ENCODE measurements around the gene GAS2L1.

Gene GAS2L1

DNA sequence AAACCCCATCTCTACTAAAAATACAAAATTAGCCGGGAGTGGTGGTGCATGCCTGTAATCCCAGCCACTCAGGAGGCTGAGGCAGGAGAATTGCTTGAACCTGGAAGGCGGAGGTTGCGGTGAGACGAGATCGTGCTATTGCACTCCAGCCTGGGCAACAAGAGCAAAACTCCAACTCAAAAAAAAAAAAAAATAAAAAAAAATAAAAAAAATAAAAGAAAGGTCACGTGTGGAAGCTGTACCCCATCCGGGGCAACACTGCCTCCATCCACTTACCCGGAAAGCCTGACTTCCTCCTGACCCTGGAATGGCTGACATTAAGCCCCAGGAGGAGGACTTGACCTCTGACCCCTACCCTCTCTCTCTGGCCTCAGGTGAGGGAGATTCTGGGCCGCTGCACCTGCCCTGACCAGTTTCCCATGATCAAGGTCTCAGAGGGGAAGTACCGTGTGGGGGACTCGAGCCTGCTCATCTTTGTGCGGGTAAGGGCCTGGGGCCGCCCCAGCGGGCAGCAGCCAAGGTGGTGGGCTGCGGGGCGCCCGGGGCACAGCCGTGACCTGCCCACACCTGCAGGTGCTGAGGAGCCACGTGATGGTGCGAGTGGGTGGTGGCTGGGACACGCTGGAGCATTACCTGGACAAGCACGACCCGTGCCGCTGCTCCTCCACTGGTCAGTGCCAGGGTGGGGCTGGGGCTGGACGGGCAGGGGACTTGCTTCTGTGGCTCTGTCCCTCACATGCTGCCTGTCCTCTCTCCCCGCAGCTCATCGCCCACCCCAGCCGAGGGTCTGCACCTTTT lies 3.8 kb downstream of the GAS2L1 start:
- no peak for DNase-seq

GRCh38 chr22:29310863-29311339 lies 4.5 kb downstream of the GAS2L1 start:
- DNase-seq: no peak

DNA sequence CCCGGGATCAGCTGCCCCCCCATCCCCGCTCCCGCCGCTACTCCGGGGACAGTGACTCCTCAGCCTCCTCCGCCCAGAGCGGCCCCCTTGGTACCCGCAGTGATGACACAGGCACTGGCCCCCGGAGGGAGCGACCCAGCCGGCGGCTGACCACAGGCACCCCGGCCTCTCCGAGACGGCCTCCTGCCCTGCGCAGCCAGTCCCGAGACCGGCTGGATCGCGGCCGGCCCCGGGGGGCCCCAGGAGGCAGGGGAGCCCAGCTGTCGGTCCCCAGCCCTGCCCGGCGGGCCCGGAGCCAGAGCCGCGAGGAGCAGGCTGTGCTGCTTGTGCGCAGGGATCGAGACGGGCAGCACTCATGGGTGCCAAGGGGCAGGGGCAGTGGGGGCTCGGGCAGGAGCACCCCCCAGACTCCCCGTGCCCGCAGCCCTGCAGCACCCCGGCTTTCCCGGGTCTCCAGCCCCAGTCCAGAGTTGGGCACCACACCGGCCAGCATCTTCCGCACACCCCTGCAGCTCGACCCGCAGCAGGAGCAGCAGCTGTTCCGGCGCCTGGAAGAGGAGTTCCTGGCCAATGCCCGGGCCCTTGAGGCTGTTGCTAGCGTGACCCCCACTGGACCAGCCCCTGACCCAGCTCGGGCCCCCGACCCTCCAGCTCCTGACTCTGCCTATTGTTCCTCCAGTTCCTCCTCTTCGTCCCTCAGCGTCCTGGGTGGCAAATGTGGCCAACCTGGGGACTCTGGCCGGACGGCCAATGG lies 5.2 kb downstream of the GAS2L1 start:
- DNase-seq: no peak

GRCh38 chr22:29312218-29313125 lies 6.0 kb downstream of the GAS2L1 start:
- DNase-seq: no peak

GRCh38 chr22:29313126-29313575 lies 6.7 kb downstream of the GAS2L1 start:
- DNase-seq: no peak

DNA sequence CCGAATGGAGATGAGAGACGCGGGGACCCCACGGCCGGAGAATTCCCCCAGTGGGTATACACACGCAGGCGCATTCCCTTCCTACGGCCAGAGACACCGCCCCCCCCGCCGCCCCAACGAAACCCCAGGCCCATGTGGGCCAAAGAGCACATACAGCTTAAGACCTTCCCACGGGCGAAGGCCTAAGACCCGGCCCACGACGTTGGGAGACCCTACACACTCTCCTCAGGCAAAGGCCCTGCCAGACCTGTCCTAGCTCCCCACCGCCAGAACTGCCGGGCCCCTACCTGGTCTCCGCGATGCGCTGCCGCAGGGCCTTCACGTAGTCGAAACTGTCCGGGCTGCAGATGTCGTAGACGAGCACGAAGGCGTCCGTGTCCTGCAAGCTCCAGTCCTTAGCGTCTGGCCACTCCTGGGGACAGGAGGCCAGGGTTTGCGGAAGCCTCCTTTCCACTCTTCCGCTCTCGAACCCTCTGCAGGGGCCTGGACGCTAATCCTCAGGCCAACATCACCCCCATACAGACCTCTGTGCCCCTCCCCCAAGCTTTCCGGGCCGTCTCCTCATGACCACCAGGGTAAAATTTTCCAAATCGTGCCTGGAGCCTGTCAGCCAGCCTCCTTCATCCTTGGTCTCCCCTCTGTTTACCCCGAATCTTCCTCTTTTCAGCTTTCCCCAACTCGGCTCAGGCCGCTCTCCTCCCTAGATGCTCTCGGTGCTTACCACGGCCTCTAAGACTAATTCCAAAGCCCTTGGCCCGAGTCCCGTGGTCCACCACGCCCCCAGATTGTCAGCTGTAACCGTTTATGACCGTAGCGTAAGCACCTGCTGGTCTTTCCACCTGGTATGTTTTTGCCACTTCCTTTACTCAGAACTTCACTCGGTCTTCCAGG lies 7.4 kb downstream of the GAS2L1 start:
- no peak for DNase-seq

DNA sequence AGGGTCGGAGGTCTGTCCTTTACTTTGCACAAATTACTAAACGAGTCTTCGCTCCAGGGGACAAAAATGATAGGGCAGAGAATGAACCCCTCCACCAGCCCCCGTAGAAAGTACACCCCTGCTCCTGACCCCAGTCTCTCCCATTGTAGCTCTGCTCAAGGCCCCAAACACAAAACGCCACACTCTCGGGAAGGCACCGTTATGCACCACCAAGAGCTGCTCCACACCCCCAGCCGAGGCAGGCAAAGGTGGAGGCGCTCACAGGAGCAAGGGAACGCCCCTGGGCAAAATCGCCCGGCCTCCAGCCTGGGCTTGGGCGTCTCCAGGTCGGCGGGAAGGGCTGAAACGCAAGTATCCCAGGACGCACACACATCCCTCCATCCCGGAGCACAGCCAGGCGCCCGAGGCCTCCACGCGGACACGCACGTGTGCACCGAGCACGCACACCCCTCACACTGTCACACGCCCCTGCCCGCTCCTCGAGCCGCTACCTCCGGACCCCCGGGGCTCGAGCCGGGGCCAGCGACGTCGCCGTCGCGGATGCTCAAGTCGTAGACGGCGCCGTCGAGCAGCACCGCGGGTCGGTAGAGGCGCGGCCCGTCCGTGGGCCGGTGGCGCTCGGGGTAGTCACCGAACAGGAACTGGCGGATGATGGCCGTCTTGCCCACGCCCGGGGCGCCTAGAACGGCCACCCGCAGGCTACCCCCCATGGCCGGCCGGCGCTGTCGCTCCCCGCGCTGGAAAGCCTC lies 8.3 kb downstream of the GAS2L1 start:
- DNase-seq: no peak

DNA sequence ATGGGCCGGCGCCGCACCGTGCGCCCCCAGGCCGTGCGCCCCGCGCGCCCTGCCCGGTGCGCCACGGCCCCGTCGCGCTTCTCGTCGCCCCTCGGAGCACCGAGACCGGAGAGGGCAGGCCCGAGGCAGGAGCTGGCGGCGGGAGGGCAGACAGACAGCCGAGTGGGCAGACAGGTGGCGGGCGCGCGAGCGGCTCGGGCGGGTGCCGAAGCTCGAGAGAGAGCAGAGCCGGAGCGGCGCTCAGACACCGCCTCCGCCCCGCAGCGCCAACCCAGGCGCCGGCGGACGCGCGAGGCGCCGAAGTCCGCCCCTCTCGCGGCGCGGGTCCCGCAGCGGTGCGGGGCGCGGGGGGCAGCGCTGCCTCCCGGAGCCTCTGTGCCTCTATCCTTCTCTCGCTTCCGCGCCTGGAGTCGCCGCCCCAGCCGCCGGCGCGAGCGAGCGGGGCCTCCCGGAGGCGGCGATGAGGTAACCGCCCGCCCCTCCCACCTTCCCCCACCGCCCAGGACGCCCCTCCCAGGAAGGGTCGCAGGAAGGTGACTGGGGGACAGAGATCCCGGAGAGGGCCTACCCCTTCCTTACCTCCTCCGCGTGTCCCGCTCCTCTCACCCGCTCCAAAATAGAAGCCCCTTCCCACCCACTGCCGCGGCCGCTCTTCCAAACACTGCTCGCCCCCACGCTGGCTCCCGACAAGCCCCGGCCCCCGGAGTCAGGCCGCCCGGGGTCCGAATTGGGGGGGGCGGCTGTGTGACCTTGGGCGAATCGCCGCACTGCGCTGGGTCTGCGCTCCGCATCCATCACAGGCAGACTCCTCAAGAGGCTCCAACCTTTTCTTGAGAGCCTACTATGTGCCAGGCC lies 9.1 kb downstream of the GAS2L1 start, which contains the start of gene RASL10A:
TSS of gene RASL10A (minus strand) at position 412 of the 855 bp plus-strand sequence. CDS start 451 bp downstream, outside the sequence.
- DNase-seq: no peak

DNA sequence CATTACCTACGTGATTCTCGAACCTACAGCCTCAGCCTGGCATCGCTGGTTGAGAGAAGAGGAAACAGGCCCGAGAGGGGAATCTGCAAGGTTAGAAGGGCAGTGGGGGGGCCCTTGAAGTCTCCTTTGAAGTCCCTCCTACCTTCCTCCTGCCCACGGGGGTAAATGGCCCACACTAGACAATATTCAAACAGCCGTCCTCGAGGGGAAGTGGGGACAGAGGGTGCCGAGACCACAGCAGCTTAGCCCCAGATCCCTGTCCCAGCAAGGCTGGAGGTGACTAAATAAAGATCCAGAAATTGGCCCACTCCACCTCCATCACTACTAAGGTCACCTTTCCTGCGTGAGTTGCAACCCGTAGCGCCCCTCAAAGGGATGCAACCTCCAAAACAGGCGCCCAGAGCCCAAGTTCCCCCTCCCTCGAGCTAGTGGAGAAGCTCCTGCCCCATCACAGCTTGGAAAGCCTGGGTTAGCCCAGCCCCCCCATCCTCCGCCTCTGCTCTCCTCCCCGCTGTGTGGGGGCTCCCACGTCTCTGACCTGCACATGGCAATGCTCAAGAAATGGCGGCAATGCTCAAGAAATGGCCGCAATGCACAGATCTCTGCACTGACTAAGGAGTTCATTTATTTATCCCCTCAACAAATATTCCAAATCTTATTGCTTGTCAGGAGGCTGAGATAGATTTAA lies 9.8 kb downstream of the GAS2L1 start:
- DNase-seq: no peak

- no peak for DNase-seq
These were observed 11.5 kb downstream of the GAS2L1 start for GRCh38 chr22:29317827-29318454.

DNA sequence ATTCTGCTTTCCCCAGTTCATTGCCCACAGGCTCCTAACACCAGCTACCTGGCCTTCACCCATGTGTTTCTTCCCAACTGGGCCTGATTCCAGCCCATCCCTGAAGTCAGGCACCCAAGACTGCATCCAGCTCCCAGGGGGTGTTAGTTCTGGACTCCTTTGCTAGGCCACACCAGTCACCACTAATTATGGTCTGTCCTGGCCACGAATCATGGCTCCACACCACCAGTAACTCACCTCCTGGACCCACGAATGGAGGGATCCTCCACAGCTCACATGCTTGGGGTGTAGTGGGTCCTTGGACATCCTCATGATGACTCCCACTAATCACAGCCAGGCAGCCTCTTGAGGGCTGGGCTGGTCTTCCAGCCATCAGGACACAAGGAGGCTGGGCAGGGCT lies 12.6 kb downstream of the GAS2L1 start:
- DNase-seq: no peak

- no peak for DNase-seq
These were observed 14.1 kb downstream of the GAS2L1 start for GRCh38 chr22:29320546-29320945.

DNA sequence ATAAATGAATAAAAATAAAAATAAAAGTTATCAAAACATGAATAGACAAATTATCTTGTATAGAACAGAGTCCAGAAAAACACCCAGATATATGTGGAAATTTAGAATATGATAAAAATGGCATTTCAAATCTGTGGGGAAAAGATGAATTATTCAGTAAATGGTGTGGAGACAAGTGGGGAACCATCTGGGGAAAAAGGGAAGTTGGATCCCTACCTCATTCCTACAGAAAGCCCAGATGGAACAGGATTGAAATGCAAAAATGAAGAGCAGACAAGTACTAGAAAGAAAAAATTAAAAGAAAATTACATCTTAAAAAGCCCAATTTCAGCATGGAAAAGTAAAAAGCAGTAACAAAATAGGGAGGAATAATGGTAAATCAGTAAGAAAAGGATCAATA lies 17.2 kb downstream of the GAS2L1 start:
- no peak for DNase-seq

- no peak for DNase-seq
These were observed 18.9 kb downstream of the GAS2L1 start for GRCh38 chr22:29325356-29325755.

- no peak for DNase-seq
These were observed 19.4 kb downstream of the GAS2L1 start for GRCh38 chr22:29325785-29326315.

- no peak for DNase-seq
These were observed 20.0 kb downstream of the GAS2L1 start for GRCh38 chr22:29326481-29326880.

GRCh38 chr22:29327089-29327764 lies 20.8 kb downstream of the GAS2L1 start:
- DNase-seq: no peak

GRCh38 chr22:29328055-29328454 lies 21.6 kb downstream of the GAS2L1 start:
- DNase-seq: no peak

Measured in activated gamma-delta T cell (primary cell).